SK-N-SH (cell line): ENCODE results near the gene PEAK1. TPM values are rescaled to one million over a fixed set of nuclear protein-coding genes. Genes with fewer than 3 reads are reported as not detected.

Source experiments
- CTCF ChIA-PET: fragments of 300-600, 350-600 bp; formaldehyde crosslinking; extraction: SDS; loops from one replicate; lab custom pipeline; 2021; lab: Yijun Ruan, JAX
- POLR2A ChIA-PET: fragments of 350-600 bp; sonication (Branson Sonifier 250); formaldehyde crosslinking; extraction: SDS; loops from one replicate; lab custom pipeline; 2020; ENCODE audit warnings: antibody characterized with exemption, inconsistent platforms; lab: Yijun Ruan, JAX
- DNase-seq: peaks from one replicate; pipeline ENCODE4 v3.0.0; 2012
- H2AFZ ChIP-seq: fragments of 200-600 bp; sonication (generic); 2 replicates; pipeline ENCODE4 v1.8.1; 2016; ENCODE audit warnings: antibody characterized with exemption, mild to moderate bottlenecking, low read depth
- H3F3A ChIP-seq: fragments of 200-600 bp; sonication (generic); replicated peaks from 2 replicates; pipeline ENCODE3; 2016; ENCODE audit warnings: antibody characterized with exemption, mild to moderate bottlenecking; ENCODE audit not compliant: insufficient read depth
- H3K27ac ChIP-seq, 2 experiments: fragments of 200-500 bp in 1 of 2; fragments of 200-600 bp in 1 of 2; sonication (Bioruptor generic) in 1 of 2; sonication (generic), shearing (Covaris generic) in 1 of 2; 2 replicates each; pipeline versions ENCODE4 v1.5.1 to v1.6.1; 2014 to 2016; ENCODE audit warnings: low read depth in 2 of 2, inconsistent platforms in 1 of 2, low read length in 1 of 2, mild to moderate bottlenecking in 1 of 2, mixed read lengths in 1 of 2
- H3K27me3 ChIP-seq: fragments of 200-600 bp; sonication (generic), shearing (Covaris generic); 2 replicates; pipeline ENCODE4 v1.6.1; 2016; ENCODE audit warnings: mixed run types; ENCODE audit not compliant: insufficient read depth
- H3K36me3 ChIP-seq, 2 experiments: fragments of 200-500 bp in 1 of 2; fragments of 200-600 bp in 1 of 2; sonication (Bioruptor generic) in 1 of 2; sonication (generic) in 1 of 2; replicated peaks in 1 of 2; 2 replicates each; pipeline versions ENCODE3 to v1.5.1; 2014 to 2016; ENCODE audit warnings: low read length in 1 of 2, mild to moderate bottlenecking in 1 of 2; ENCODE audit not compliant: insufficient read depth in 2 of 2, control insufficient read depth in 1 of 2
- H3K4me1 ChIP-seq, 2 experiments: fragments of 200-500 bp in 1 of 2; fragments of 200-600 bp in 1 of 2; sonication (Bioruptor generic) in 1 of 2; sonication (generic), shearing (Covaris generic) in 1 of 2; 2 replicates each; pipeline versions ENCODE4 v1.5.1 to v1.6.1; 2014 to 2016; ENCODE audit warnings: low read depth in 1 of 2, low read length in 1 of 2, mixed run types in 1 of 2; ENCODE audit not compliant: insufficient read depth in 2 of 2, control insufficient read depth in 1 of 2
- H3K4me2 ChIP-seq: fragments of 200-600 bp; sonication (generic), shearing (Covaris generic); 2 replicates; pipeline ENCODE4 v1.6.1; 2017; ENCODE audit warnings: mixed run types
- H3K4me3 ChIP-seq, 2 experiments: fragments of 200-500 bp in 1 of 2; fragments of 200-600 bp in 1 of 2; sonication (Bioruptor generic) in 1 of 2; sonication (generic), shearing (Covaris generic) in 1 of 2; 2 replicates each; pipeline versions ENCODE4 v1.5.1 to v1.8.1; 2014 to 2016; ENCODE audit warnings: low read depth in 2 of 2, inconsistent platforms in 1 of 2, low read length in 1 of 2, mild to moderate bottlenecking in 1 of 2, mixed read lengths in 1 of 2, moderate library complexity in 1 of 2
- H3K79me2 ChIP-seq: fragments of 200-600 bp; sonication (generic); 2 replicates; pipeline ENCODE4 v1.8.1; 2017; ENCODE audit warnings: mild to moderate bottlenecking; ENCODE audit not compliant: insufficient read depth
- H3K9ac ChIP-seq: fragments of 200-600 bp; sonication (generic); 2 replicates; pipeline ENCODE4 v1.6.1; 2017; ENCODE audit warnings: mixed run types
- H3K9me2 ChIP-seq: fragments of 200-600 bp; sonication (generic); 2 replicates; pipeline ENCODE4 v1.6.1; 2017; ENCODE audit warnings: mixed run types
- H3K9me3 ChIP-seq: fragments of 200-600 bp; sonication (generic); 2 replicates; pipeline ENCODE4 v1.6.1; 2017; ENCODE audit warnings: mixed run types, mild to moderate bottlenecking, moderate library complexity
- H4K20me1 ChIP-seq: fragments of 200-600 bp; sonication (generic); 2 replicates; pipeline ENCODE4 v1.6.1; 2017; ENCODE audit warnings: mild to moderate bottlenecking, mixed run types; ENCODE audit not compliant: insufficient read depth
- CTCF ChIP-seq: fragments of 200-600 bp; sonication (generic); IDR thresholded peaks from 2 replicates; pipeline ENCODE4 v1.6.1; 2017; ENCODE audit warnings: antibody characterized with exemption, mild to moderate bottlenecking, moderate library complexity
- ELF1 ChIP-seq: IDR thresholded peaks from 2 replicates; pipeline ENCODE4 v1.4.0; 2012
- GATA2 ChIP-seq: sonication (generic); formaldehyde crosslinking; IDR thresholded peaks from 2 replicates; pipeline ENCODE4 v1.5.0; 2020; ENCODE audit warnings: mild to moderate bottlenecking, missing genetic modification reagents
- JUND ChIP-seq: IDR thresholded peaks from 2 replicates; pipeline ENCODE4 v1.4.0; 2012
- MEF2A ChIP-seq: IDR thresholded peaks from 2 replicates; pipeline ENCODE4 v1.4.0; 2012; ENCODE audit warnings: low read depth, borderline replicate concordance
- MXI1 ChIP-seq: IDR thresholded peaks from 2 replicates; pipeline ENCODE4 v1.6.1; 2012; ENCODE audit warnings: mild to moderate bottlenecking, low read depth, low read length, improper control_type of control experiment
- NFIC ChIP-seq: IDR thresholded peaks from 2 replicates; pipeline ENCODE4 v1.4.0; 2012; ENCODE audit warnings: borderline replicate concordance
- NRF1 ChIP-seq: IDR thresholded peaks from 2 replicates; pipeline ENCODE4 v1.6.1; 2012; ENCODE audit warnings: low read depth, mild to moderate bottlenecking, low read length
- POLR2AphosphoS5 ChIP-seq: IDR thresholded peaks from 2 replicates; pipeline ENCODE4 v1.6.1; 2012; ENCODE audit warnings: low read depth, low read length
- RAD21 ChIP-seq: IDR thresholded peaks from 2 replicates; pipeline ENCODE4 v1.6.1; 2012; ENCODE audit warnings: mild to moderate bottlenecking, low read length
- RFX5 ChIP-seq: IDR thresholded peaks from 2 replicates; pipeline ENCODE4 v1.6.1; 2012; ENCODE audit warnings: mild to moderate bottlenecking, improper control_type of control experiment, low read length
- RXRA ChIP-seq: IDR thresholded peaks from 2 replicates; pipeline ENCODE4 v1.4.0; 2012; ENCODE audit warnings: low read depth, mild to moderate bottlenecking, borderline replicate concordance
- SMC3 ChIP-seq: IDR thresholded peaks from 2 replicates; pipeline ENCODE4 v1.6.1; 2012; ENCODE audit warnings: low read depth, low read length, improper control_type of control experiment
- TCF12 ChIP-seq: IDR thresholded peaks from 2 replicates; pipeline ENCODE4 v1.4.0; 2012
- TEAD4 ChIP-seq: IDR thresholded peaks from 2 replicates; pipeline ENCODE4 v1.4.0; 2012; ENCODE audit warnings: mild to moderate bottlenecking, borderline replicate concordance; ENCODE audit not compliant: insufficient read depth
- WGBS: methylation state at CpG from one replicate; pipeline ENCODE4 v1.1.6; 2017; ENCODE audit warnings: low lambda C conversion rate; 5-methylcytosine and 5-hydroxymethylcytosine counted together
- polyA plus RNA-seq, 3 experiments: library from polyadenylated mRNA; depleted of rRNA; stranded (reverse); fragments of >200 nt; gene quantifications; 2 replicates each; pipeline ENCODE4 v1.2.3, GENCODE V29; 2012
- TF ChIP-seq, protein P1 (sequence below): IDR thresholded peaks from 2 replicates; pipeline ENCODE4; 2012

The PEAK1 gene
- polyA plus RNA-seq, 1 of the 3 experiments (the other 2 are of a cell fraction): 9.0 TPM

GRCh38 chr15:77187751-77188464, 232.0 kb downstream of the PEAK1 start:
- no peak for DNase-seq
- 82% methylated on average over 4 of the region's 4 CpGs for WGBS
- Histone ChIP-seq H2AFZ (no peak overlapping the region), H3K4me3 (no peak overlapping the region), H3K27ac (peak overlapping the region in 1 of 2 experiments; percentile 6; a peak in 1 of 4 replicates), H3K9ac (no peak overlapping the region), H3K9me3 (no peaks in the 10 kb centered on the region), H3K4me2 (peak overlapping the region; percentile 20), H3K9me2 (no peaks in the 10 kb centered on the region), H4K20me1 (no peaks in the 10 kb centered on the region), H3K4me1 (peaks cover 11 to 26% of the 10 kb centered on the region in 2 experiments; a peak in 3 of 4 replicates), H3K79me2 (no peaks in the 10 kb centered on the region; the same call in none of the 2 replicates), H3K36me3 (peaks cover 0 to 5% of the 10 kb centered on the region in 2 experiments), H3K27me3 (no peaks in the 10 kb centered on the region), H3F3A (peaks cover 9% of the 10 kb centered on the region)
- TF ChIP-seq NFIC (no peak), TCF12 (no peak), RXRA (no peak), MXI1 (no peak), RFX5 (no peak), POLR2AphosphoS5 (no peak), RAD21 (no peak), GATA2 (CRISPR knock-in tag) (no peak), NRF1 (no peak), MEF2A (no peak), TEAD4 (no peak), JUND (no peak), SMC3 (no peak), ELF1 (no peak)
- TF ChIP-seq, protein P1, sequence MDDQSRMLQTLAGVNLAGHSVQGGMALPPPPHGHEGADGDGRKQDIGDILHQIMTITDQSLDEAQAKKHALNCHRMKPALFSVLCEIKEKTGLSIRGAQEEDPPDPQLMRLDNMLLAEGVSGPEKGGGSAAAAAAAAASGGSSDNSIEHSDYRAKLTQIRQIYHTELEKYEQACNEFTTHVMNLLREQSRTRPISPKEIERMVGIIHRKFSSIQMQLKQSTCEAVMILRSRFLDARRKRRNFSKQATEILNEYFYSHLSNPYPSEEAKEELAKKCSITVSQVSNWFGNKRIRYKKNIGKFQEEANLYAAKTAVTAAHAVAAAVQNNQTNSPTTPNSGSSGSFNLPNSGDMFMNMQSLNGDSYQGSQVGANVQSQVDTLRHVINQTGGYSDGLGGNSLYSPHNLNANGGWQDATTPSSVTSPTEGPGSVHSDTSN: no peak
- CTCF ChIA-PET: interaction anchor here (1.0 to 7.3 kb wide), 10 partner anchors 10 to 634 kb away, joined by 3 to 101 read pairs (median 4); no protein-coding TSS in a partner anchor
- POLR2A ChIA-PET: no interaction called here

GRCh38 chr15:77186594-77187011, 233.3 kb downstream of the PEAK1 start:
- H3K9ac ChIP-seq: no peak overlapping the region
- H3K9me3 ChIP-seq: no peaks in the 10 kb centered on the region
- H3K4me2 ChIP-seq: no peak overlapping the region
- H3K4me1 ChIP-seq: peaks cover 11 to 26% of the 10 kb centered on the region in 2 experiments; a peak in 3 of 4 replicates
- no peaks in the 10 kb centered on the region; the same call in none of the 2 replicates for H3K79me2 ChIP-seq
- WGBS: 66% methylated on average over 3 of the region's 3 CpGs
- TF ChIP-seq SMC3 (peak; percentile 71), CTCF (peak; percentile 66), RAD21 (peak; percentile 84), GATA2 (CRISPR knock-in tag) (no peak)
- CTCF ChIA-PET: interaction anchor here (0.8 to 7.3 kb wide), 32 partner anchors 9 to 635 kb away, joined by 3 to 101 read pairs (median 4); no protein-coding TSS in a partner anchor
- no peaks in the 10 kb centered on the region for H4K20me1 ChIP-seq
- peaks cover under 1 to 5% of the 10 kb centered on the region in 2 experiments for H3K36me3 ChIP-seq
- no peak overlapping the region for H2AFZ ChIP-seq
- H3K27me3 ChIP-seq: no peaks in the 10 kb centered on the region
- POLR2A ChIA-PET: no interaction called here
- no peak overlapping the region; a peak in 1 of 4 replicates for H3K4me3 ChIP-seq
- H3K27ac ChIP-seq: no peak overlapping the region; a peak in 1 of 4 replicates
- DNase-seq: peak; percentile 33
- H3K9me2 ChIP-seq: no peaks in the 10 kb centered on the region
- H3F3A ChIP-seq: peaks cover 9% of the 10 kb centered on the region
